Hindlimb muscle (tissue), 1 donor: ENCODE results near the gene USP14. TPM values are rescaled to one million over a fixed set of nuclear protein-coding genes. Genes with fewer than 3 reads are reported as not detected.

Experiments used
- DNase-seq: peaks from one replicate; pipeline ENCODE4 v3.0.0-alpha.2; 2013
- polyA plus RNA-seq: library from polyadenylated mRNA; unstranded; fragments of 120-200 nt; gene quantifications from one replicate; pipeline ENCODE4 v1.2.1, GENCODE V29; 2013; ENCODE audit not compliant: insufficient read length

The USP14 gene
- polyA plus RNA-seq, 1 donor, result 55.3 TPM

GRCh38 chr18:228586-228985, 70.2 kb downstream of the USP14 start:
- DNase-seq, result no peak

DNA sequence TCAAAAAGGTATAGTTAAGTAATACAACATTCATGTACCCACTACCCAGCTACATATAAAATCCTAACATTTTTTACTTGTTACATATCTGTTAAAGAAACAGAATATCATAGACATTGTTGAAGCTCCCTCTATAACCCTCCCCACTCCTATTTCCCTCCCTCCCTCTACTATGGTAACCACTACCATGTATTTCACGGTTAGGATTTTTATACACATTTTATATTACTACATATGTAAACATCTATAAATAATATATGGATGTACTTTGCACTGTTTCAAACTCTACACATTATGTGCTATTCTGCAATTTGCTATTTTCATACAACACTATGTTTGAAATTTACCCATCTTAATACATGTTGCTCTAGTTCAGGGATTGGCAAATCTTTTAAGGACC, 73.2 kb downstream of the USP14 start:
- DNase-seq, result no peak

DNA sequence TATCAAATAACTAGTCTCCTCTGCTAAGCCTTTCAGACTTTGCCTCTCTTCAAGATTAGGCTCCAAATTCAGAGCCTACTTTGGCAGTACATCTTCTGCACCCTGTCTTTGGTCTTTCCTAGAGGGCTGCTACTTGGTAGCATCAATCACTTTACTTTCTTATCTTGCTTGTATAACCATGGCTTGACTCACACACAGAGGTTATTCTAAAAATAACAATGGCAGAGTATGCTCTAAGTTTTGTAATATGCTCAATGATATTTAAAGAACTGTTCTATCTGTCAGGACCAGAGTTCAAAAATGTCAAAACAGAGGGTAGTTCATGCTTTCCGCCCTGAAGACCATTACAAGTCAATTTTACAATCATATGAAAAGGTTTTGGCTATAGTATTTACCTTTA, 81.8 kb downstream of the USP14 start:
- DNase-seq, result no peak

- no peak for DNase-seq
Measured at GRCh38 chr18:245282-245847, 87.0 kb downstream of the USP14 start.

DNA sequence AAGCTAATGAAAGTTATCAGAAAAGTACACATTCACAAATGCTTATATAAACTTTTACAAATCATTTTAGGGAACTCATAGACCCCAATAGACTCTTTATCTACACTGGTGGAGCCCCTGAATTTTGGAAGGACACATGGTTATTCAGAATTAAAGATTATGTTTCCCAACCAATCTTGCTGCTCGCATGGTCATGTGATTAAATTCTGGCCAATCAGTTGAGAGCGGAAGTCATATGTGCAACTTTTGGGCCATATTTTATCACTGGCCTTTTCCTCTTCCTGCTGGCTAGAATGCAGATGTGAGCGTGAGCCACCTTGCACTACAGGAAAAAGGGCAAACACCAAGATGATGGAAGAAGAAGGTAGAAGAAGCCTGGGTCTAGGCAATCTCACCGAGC, 89.7 kb downstream of the USP14 start:
- no peak for DNase-seq

- DNase-seq, result no peak
Measured at GRCh38 chr18:250685-251084, 92.3 kb downstream of the USP14 start.

- no peak for DNase-seq
Measured at GRCh38 chr18:251572-251971, 93.2 kb downstream of the USP14 start.

- DNase-seq, result no peak
Measured at GRCh38 chr18:253121-253520, 94.8 kb downstream of the USP14 start.

GRCh38 chr18:255171-255570, 96.8 kb downstream of the USP14 start:
- no peak for DNase-seq

DNA sequence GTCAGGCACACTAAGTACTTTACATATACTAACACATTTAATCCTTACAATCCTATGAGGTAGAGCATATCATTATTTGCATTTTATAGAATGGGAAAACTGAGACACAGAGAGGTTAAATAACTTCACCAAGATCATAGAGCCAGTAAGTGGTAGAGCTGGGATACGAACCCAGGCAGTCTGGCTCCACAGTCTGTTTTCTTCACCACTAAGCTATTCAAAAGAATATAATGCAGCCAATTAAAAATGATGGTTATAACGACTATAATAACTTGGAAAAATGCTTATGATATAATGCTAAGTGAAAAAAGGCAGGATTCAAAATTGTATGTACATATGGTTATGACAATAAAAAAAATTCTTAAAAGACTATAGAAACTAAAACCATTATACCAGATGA, 102.2 kb downstream of the USP14 start:
- DNase-seq, result no peak

DNA sequence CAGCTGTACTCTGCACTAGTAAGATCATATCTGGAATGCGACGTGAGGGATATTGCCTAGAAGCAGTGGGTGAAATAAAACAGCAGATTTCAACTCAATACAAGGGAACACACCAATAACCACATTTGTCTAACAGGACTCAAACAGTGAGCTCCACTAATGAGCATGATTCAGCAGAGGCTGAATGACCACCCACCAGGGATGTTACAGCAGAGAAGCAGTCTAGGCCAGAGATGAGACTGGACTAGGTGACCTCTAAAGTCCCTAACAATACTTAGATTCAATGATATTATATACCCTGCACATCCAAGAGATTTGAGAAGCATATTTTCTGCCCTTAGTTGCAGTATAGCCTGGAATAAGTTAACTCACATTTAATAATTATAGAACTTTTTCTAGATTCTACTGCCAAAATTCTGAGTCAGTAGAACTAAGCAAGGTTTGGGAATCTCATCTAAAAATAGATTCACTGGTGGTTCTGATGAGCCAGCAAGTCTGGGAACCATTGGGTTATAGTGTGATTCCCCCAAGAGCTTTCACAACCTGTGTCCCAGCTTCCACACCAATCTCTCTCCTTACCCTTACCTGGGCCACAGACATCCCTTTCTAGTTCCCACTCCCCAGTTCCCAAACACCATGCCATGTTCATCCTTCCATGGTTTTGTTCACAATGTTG, 103.2 kb downstream of the USP14 start:
- DNase-seq, result no peak

Other genes with a start within 250 kb of the USP14 start
- gene TUBB8B, start 108.9 kb upstream of the USP14 start, polyA plus RNA-seq, result not detected
- gene THOC1, start 109.5 kb downstream of the USP14 start, polyA plus RNA-seq, result 47.0 TPM